Astrocyte (in vitro differentiated cells and primary cell): Measurements from ENCODE around the gene ZBP1.

ENCODE experiments used
- CTCF ChIP-seq: IDR thresholded peaks from 2 replicates; pipeline ENCODE4 v1.5.1; 2011; ENCODE audit warnings: low read depth, mild to moderate bottlenecking, inconsistent platforms, low read length, moderate library complexity; ENCODE audit not compliant: insufficient read depth
- EZH2 ChIP-seq: IDR thresholded peaks from 2 replicates; pipeline ENCODE4 v1.6.1; 2012; ENCODE audit warnings: mild to moderate bottlenecking, low read length, inconsistent platforms; ENCODE audit not compliant: insufficient read depth

DNA sequence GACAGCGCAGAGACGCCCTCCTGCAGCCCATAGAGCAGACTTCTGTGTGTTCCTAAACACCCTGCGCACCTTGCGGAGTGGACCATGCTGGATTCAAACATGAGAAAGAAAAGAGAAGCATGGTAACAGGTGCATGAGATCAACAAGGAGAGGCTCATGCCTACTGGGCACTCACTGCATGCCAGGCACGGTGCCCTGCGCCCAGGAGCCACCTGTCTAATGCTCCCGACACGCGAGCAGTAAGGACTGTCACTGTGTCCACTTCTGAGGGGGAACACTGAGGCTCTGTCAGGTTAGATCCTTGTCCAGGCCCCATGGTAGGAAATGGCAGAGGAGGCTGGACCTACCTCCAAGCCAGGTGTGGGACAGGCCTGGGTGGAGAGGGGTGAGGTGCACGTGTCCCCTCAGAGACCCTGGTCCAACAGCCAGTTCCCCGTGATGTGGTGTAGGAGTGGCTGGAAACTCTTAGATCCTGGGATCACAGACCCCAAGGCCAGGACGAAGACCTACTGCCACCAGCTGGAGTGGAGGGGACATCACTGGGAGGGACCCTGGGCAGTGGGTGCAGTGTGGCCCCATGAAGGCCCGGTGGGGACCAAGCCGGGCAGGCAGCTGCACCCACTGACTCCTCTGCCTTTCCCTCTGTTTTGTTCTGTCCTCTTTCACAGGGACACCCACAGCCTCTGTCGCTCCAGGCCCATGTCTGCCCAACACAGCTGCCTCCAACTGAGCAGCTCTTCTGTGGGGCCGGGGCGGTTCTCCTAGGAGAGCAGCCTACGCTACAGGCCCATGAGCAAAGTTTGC, 29.5 kb downstream of the ZBP1 start:
- no peak for TF ChIP-seq CTCF
- TF ChIP-seq EZH2 = no peak
